Mammary epithelial cell (primary cell): ENCODE results near the gene TMEM145.

Experiments used
- CTCF ChIP-seq, 2 donors: IDR thresholded peaks in 1 of 2; conservative IDR thresholded peaks in 1 of 2; 2 replicates each; pipeline ENCODE4 v1.5.1; 2011 to 2012; ENCODE audit warnings: inconsistent platforms in 2 of 2, low read length in 2 of 2, mild to moderate bottlenecking in 2 of 2, control low read depth in 1 of 2, low read depth in 1 of 2; ENCODE audit not compliant: insufficient read depth in 1 of 2; ENCODE audit errors: extremely low read depth in 1 of 2
- EZH2 ChIP-seq: IDR thresholded peaks from 2 replicates; pipeline ENCODE4 v1.6.1; 2012; ENCODE audit warnings: low read length, inconsistent platforms, borderline replicate concordance

DNA sequence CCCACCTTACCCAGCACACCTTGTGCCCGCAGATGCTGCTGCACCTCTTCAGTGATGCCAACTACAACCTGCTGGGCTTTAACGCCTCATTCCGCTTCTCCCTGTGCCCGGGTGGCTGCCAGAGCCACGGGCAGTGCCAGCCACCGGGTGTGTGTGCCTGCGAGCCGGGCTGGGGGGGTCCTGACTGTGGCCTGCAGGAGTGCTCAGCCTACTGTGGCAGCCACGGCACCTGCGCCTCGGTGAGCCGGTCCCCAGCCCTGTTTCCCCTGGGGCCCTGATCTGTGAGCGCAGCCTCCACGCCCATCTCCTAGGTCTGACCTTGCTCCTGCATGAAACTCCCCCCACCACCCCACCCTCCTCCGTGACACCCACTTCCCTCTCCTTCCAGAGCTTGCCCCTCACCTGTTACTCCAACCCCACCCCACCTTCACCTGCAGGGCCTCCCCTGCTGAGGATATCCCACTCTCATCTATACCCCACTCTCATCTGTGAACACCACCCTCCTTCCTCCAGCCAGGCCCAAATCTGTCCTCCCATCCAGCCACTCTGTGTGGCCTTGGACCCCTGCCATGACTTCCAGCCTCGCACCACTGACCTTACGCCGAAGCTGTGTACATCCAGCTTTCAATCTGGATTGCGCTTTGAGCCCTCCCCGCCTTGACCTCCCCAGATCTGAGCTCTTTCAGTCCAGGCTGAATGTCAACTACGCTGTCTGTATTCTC is 21.0 kb downstream of the TMEM145 start:
- no peak for TF ChIP-seq EZH2
- TF ChIP-seq CTCF (conservative IDR thresholded peaks at IDR 0.05 in 1 of 2, IDR thresholded peaks at IDR 0.05 in 1 of 2; ENCODE audit: extremely low read depth in 1 of 2, insufficient read depth in 1 of 2, low read depth in 1 of 2, low read length in 2 of 2): no peak
